GM21786 (cell line): ENCODE data around the gene CLNK.
"Not testable (repeated sequence)": the region's sequence is repeated elsewhere in the genome, so short reads cannot be mapped to it uniquely, and the experiment has no call there.

Source experiments
- ATAC-seq: cut with Tn5 transposase; IDR thresholded peaks from one replicate; pipeline ENCODE4 v1.9.1; 2021; ENCODE audit not compliant: unreplicated experiment

Gene CLNK

DNA sequence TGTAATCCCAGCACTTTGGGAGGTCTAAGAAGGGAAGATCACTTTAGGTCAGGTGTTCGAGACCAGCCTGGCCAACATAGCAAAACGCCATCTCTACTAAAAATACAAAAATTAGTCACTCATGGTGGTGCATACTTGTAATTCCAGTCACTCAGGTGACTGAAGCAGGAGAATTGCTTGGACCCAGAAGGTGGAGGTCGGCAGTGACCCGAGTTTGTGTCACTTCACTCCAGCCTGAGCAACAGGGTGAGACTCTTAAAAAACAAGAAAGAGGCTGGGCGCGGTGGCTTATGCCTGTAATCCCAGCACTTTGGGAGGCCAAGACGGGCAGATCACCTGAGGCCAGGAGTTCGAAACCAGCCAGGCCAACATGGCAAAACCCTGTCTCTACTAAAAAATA, 69.6 kb downstream of the CLNK start:
- ATAC-seq, result not testable (repeated sequence)

DNA sequence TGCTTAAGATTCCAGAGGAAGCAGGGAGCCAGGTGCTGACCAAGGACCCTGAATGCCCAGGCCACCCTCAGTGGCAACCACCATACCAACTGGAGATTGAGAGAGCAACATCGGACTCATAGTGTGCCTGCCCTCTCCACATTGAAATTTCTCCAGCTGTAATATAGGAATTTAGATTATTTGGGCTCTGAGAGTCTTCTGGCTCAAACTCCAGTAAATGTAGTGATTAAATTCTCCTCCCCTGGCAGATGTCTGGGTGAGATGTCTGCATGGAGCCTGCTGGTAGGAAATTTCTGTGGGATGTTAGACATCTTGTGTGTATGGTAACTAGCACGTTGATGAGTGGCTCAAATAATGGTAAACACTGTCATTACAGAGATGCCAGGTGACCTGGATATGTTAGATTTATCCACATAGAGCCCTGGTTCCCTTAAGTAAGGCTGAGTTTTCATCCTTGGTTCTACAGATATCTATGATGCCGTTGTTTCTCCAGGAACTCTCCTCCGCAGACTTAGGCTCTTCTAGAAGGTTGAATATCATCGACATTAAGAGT, 70.6 kb downstream of the CLNK start:
- no peak for ATAC-seq

- no peak for ATAC-seq
These were observed 72.1 kb downstream of the CLNK start for GRCh38 chr4:10612476-10612875.

GRCh38 chr4:10611673-10612072, 72.9 kb downstream of the CLNK start:
- no peak for ATAC-seq

- no peak for ATAC-seq
These were observed 75.9 kb downstream of the CLNK start for GRCh38 chr4:10608501-10609219.

GRCh38 chr4:10607206-10607605, 77.4 kb downstream of the CLNK start:
- ATAC-seq, result no peak

DNA sequence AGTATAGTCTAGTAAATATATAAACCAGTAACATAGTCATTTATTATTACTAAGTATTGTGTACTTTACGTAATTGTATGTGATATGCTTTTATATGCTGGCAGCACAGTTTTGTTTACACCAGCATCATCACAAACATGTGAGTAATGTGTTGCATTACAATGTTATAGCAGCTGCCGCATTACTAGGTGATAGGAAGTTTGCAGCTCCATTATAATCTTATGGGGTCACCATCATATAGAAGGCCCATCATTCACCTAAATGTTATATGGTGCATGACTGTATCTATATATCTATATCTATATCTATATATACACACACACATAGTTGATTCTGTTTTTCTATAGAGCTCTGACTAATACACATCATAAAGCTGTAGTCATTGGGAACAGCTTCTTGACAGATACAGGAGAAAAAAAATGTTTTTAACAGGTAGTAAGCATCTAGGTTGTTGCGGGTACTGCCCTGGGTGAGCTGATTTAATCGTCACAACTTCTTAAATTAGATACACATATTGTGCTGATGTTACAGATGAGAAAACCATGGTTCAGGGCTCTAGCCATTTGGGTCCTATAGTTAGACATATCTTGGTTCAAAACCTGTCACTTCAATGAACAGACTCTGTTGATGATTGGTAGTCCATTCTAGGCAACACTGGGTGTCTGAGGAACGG, 77.9 kb downstream of the CLNK start:
- no peak for ATAC-seq

DNA sequence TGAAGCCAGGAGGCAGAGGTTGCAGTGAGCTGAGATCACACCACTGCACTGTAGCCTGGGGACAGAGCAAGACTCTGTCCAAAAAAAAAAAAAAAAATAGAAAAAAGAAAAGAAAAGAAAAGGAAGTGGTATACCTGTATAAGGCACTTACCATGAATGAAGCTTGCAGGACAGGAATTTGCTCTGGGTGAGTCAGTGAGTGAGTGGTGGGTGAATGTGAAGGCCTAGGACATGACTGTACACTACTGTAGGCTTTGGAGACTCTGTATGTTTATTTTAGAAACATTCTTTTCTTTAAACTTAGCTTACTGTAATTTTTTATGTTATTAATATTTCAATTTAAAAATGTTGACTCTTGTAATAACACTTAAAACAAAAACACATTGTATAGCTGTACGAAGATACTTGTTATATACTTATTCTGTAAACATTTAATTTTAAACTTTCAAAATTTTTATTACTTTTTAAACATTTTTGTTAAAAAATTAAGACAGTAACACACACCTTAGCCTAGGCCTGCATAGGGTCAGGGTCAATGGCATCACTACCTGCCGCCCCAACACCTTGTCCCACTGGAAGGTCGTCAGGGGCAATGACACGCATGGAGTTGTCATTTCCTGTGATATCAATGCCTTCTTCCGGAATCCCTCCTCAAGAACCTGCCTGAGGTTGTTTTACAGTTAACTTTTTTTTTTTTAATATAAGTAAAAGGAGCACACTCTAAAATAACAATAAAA, 78.7 kb downstream of the CLNK start:
- ATAC-seq, result no peak

DNA sequence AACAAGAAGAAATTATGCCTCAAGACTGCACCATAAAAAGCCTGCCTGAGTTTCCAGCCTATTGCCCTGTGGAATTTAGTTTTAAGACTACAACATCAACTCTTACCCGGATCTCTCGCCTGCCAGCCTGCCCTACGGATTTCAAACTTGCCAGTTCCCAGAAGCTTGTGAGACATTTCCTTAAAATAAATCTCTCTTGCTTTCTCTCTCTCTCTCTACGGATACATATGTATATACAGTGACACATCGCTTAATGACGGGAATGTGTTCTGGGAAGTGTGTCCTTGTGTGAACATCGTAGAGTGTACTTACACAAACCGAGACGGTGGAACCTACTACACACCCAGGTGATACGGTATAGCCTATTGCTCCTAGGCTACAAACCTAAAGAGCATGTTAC, 79.5 kb downstream of the CLNK start:
- ATAC-seq, result no peak

GRCh38 chr4:10599574-10599973, 85.0 kb downstream of the CLNK start:
- peak; percentile 64 for ATAC-seq

DNA sequence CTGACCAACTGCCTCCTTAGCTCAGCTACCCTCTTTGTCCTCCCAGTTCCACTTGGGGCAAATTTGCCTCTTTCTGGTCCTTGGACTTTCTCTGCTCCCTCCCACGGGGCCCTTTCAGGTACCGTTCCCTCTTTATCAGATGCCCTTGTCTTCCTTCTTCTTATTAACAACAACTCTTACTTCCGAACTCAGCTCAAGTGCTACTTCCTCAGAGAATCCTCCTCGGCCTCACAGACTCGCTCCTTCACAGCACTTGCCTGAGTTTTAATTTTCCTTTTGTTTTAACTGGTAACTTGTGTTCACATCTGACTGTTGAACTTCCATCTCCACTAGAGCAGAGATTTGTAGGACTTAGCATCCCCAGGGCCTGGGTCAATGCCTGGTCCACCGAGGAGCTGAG, 85.7 kb downstream of the CLNK start:
- no peak for ATAC-seq

DNA sequence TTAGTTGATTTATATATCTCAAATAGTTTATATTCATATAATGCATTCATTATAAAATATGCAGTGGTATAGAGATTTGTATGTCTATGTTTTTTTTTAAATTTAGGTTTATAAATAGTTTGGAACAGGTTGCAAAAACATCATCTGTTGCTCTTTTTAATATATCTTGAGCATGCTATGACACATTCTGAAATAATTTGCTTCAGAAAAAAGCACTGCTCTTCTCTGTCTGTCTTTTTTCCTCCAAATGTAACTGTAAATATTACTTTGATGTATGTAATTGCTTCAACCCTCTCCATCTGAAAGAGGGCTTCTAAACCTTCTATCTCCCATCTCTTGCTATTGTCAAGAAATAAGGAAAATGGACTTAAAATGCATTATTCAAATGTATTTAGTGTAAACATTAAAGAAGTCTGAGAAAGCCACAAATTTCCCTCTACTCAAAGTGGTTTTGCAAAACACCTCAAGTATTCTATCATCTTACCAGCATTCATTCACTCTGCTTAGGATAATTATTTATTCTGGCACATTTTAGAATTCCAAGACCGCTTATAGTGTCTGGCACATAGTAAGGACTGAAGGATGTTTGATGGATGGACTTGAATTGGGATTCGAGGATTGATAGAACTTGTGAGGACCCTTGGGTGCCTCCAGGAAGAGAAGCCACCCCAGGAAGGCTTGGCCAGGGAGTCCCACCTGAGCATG, 87.8 kb downstream of the CLNK start:
- no peak for ATAC-seq

- no peak for ATAC-seq
These were observed 91.4 kb downstream of the CLNK start for GRCh38 chr4:10593130-10593529.

- no peak for ATAC-seq
These were observed 93.7 kb downstream of the CLNK start for GRCh38 chr4:10590896-10591295.

DNA sequence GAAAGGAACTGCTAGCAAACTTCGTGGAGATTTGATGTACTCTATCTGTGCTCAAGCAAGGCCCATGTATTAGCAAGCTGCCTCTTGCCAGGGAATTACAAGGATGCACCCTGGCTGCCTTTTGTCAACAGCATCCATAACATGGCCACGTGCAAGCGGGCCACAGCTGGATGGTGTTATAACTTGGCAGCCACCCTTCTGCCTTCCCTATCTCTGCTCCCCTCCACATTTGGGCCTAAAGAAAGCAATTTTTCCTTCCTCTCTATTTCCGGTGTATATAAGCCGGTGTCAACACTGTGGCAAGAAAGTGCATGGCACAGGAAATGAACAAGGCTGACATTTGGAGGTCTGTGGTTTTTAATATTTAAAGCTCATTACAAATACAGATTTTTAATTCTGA, 94.8 kb downstream of the CLNK start:
- ATAC-seq, result no peak

DNA sequence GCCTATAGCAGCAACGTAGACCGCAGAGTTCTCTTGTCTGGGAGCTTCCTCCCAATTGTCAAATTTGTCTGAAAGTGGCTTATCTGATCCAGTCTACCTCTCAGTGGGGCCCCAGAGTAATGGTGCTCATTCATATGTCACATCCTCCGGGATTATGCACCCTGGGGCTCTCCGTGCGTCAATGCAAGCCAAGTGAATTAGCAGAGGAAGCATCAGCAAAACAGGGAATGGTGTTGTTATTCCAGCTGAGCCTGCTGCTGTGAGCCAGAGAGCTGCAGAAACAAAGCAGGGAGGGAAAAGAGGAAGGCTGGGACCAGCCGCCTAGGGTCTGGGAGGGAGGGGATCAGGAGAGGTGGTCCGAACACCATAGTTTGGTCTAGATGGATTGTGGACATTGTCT, 95.2 kb downstream of the CLNK start:
- ATAC-seq, result no peak

DNA sequence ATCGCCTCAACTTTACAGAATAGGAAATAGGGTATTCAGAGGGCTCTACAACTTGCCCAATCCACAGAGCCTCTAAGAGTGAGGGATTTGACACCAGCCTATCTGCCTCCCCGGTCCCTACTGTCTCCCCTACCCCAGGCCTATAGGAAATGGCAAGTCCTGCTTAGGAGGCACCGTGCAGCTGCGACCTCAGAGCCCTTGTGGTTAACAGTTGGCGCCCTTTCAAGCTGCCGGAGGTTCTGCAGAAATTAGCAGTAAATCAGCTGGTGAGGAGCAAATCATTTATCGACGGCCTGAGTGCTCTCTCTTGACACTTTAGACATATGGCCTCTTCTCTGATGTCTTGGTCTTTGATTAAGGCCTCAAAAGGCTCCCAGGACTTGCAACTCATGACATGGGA, 96.9 kb downstream of the CLNK start:
- ATAC-seq, result no peak

- no peak for ATAC-seq
These were observed 97.3 kb downstream of the CLNK start for GRCh38 chr4:10587296-10587695.

- no peak for ATAC-seq
These were observed 100.5 kb downstream of the CLNK start for GRCh38 chr4:10584042-10584441.

GRCh38 chr4:10582951-10583350, 101.6 kb downstream of the CLNK start:
- no peak for ATAC-seq

DNA sequence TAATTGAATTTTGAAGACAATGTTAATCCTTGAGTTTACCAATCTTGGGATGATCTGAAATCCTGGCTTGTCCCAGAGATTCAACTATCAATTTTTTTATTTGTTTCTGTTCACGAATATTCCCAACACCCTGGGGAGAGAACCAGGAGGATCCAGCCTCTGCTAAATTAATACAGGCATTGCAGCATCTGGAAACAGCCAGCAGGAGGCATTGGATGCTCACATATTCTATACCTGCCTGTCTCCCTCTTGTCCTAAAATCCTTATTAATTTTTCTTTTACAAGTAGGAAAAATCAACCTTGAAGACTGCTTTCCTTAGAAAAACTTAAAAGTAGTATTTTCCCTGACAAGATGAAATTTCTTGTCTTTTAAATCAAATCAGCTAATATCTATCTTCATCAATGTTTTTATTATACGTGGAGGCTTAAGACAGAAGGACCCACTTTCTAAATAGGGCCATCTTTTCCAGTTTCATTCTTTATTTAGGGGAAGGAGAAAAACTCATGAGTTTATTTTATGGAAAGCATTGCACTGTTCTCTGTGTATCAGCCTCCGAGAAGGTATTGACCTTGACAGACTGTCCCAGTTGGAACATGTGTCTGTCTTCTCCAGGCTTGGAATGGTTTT, 102.4 kb downstream of the CLNK start:
- no peak for ATAC-seq
